HCT116 (cell line): ENCODE measurements around the gene TAL1. TPM values are rescaled to one million over a fixed set of nuclear protein-coding genes. Genes with fewer than 3 reads are reported as not detected.

Experiments used
- ATAC-seq: fragments of 200-7000 bp; cut with Tn5 transposase; 2 replicates; pipeline ENCODE4 v1.9.1; 2020; ENCODE audit warnings: mild to moderate bottlenecking, moderate library complexity
- BruUV-seq: library from RNA; stranded (reverse); fragments of 400-500 nt; replicated peaks from 2 replicates; lab custom pipeline; 2021; lab: Mats Ljungman, UMichigan
- CTCF ChIA-PET: fragments of 300-600 bp; sonication (Branson Sonifier 250); formaldehyde crosslinking; loops from one replicate; lab custom pipeline; 2021; ENCODE audit warnings: antibody characterized with exemption; lab: Charles Lee
- POLR2A ChIA-PET: fragments of 300-600, 350-600 bp; sonication (Branson Sonifier 250); formaldehyde crosslinking; loops from one replicate; lab custom pipeline; 2021; ENCODE audit warnings: antibody characterized with exemption; lab: Charles Lee
- RAD21 ChIA-PET, 2 experiments: fragments of 300-600 bp; sonication (Branson Sonifier 250); formaldehyde crosslinking; loops; one replicate each; lab custom pipeline; 2023; ENCODE audit warnings: low total read pairs in 2 of 2; ENCODE audit not compliant: uncharacterized antibody in 2 of 2, unreplicated experiment in 2 of 2, low non-redundant PET in 1 of 2; lab: Charles Lee
- DNase-seq: peaks from one replicate; pipeline ENCODE4 v3.0.0-alpha.2; 2010; ENCODE audit warnings: low read depth, low spot score
- H2AFZ ChIP-seq: fragments of 200-600 bp; shearing (Covaris generic), sonication (generic); 2 replicates; pipeline ENCODE4 v1.6.1; 2017; ENCODE audit warnings: low read depth, mixed run types, mixed read lengths, antibody characterized with exemption, low read length; ENCODE audit not compliant: poor library complexity, severe bottlenecking
- H3K27ac ChIP-seq: 2 replicates; pipeline ENCODE4 v1.5.1; 2012; ENCODE audit warnings: low read depth, low read length
- H3K27me3 ChIP-seq: fragments of 200-600 bp; sonication (generic); 2 replicates; pipeline ENCODE4 v1.6.1; 2016; ENCODE audit warnings: mixed run types, low read length, mixed read lengths; ENCODE audit not compliant: insufficient read depth
- H3K36me3 ChIP-seq, 2 experiments: fragments of 200-500 bp in 1 of 2; fragments of 200-600 bp in 1 of 2; sonication (Bioruptor generic) in 1 of 2; sonication (generic) in 1 of 2; 2 replicates each; pipeline versions ENCODE4 v1.5.1 to v1.6.1; 2014 to 2016; ENCODE audit warnings: low read length in 2 of 2, inconsistent platforms in 1 of 2, mixed read lengths in 1 of 2, mixed run types in 1 of 2; ENCODE audit not compliant: insufficient read depth in 2 of 2, control insufficient read depth in 1 of 2
- H3K4me1 ChIP-seq, 2 experiments: fragments of 200-600 bp in 1 of 2; sonication (generic) in 1 of 2; 2 replicates each; pipeline versions ENCODE4 v1.5.1 to v1.6.1; 2012 to 2017; ENCODE audit warnings: low read length in 2 of 2, inconsistent platforms in 1 of 2, mild to moderate bottlenecking in 1 of 2, mixed read lengths in 1 of 2, mixed run types in 1 of 2, moderate library complexity in 1 of 2; ENCODE audit not compliant: insufficient read depth in 2 of 2, control insufficient read depth in 1 of 2
- H3K4me2 ChIP-seq: fragments of 200-600 bp; sonication (generic); 2 replicates; pipeline ENCODE4 v1.6.1; 2017; ENCODE audit warnings: mixed run types, low read length, mixed read lengths
- H3K4me3 ChIP-seq, 2 experiments: fragments of 200-600 bp in 1 of 2; sonication (generic) in 1 of 2; replicated peaks in 1 of 2; 2 replicates each; pipeline ENCODE4 v1.5.1; 2011 to 2016; ENCODE audit warnings: low read length in 2 of 2, control low read depth in 1 of 2, low read depth in 1 of 2, mild to moderate bottlenecking in 1 of 2, mixed read lengths in 1 of 2, mixed run types in 1 of 2
- H3K79me2 ChIP-seq: fragments of 200-600 bp; sonication (generic); 2 replicates; pipeline ENCODE4 v1.6.1; 2017; ENCODE audit warnings: mild to moderate bottlenecking, mixed run types, low read length, moderate library complexity, mixed read lengths; ENCODE audit not compliant: insufficient read depth
- H3K9ac ChIP-seq: fragments of 200-600 bp; sonication (generic); 2 replicates; pipeline ENCODE4 v1.6.1; 2016; ENCODE audit warnings: low read length, mixed read lengths
- H3K9me2 ChIP-seq: fragments of 200-600 bp; sonication (generic), shearing (Covaris generic); 2 replicates; pipeline ENCODE4 v1.6.1; 2017; ENCODE audit warnings: mixed run types, mild to moderate bottlenecking, moderate library complexity; ENCODE audit not compliant: insufficient read depth
- H3K9me3 ChIP-seq, 2 experiments: fragments of 200-500 bp in 1 of 2; fragments of 200-600 bp in 1 of 2; sonication (Bioruptor generic) in 1 of 2; sonication (generic) in 1 of 2; 2 replicates each; pipeline ENCODE4 v1.6.1; 2014 to 2017; ENCODE audit warnings: low read length in 2 of 2, mixed read lengths in 2 of 2, inconsistent platforms in 1 of 2, low read depth in 1 of 2, mild to moderate bottlenecking in 1 of 2, mixed run types in 1 of 2, moderate library complexity in 1 of 2; ENCODE audit not compliant: control insufficient read depth in 1 of 2, insufficient read depth in 1 of 2
- H4K20me1 ChIP-seq: fragments of 200-600 bp; sonication (generic), shearing (Covaris generic); 2 replicates; pipeline ENCODE4 v1.6.1; 2017; ENCODE audit warnings: mixed run types, mild to moderate bottlenecking, moderate library complexity; ENCODE audit not compliant: insufficient read depth
- CBX3 ChIP-seq: IDR thresholded peaks from 2 replicates; pipeline ENCODE4 v1.6.1; 2012; ENCODE audit warnings: low read depth
- CEBPB ChIP-seq: IDR thresholded peaks from 2 replicates; pipeline ENCODE4 v1.6.1; 2012; ENCODE audit warnings: low read depth
- EGR1 ChIP-seq: IDR thresholded peaks from 2 replicates; pipeline ENCODE4 v1.6.1; 2012; ENCODE audit warnings: low read depth
- ELF1 ChIP-seq: IDR thresholded peaks from 2 replicates; pipeline ENCODE4 v1.6.1; 2012; ENCODE audit warnings: low read depth, borderline replicate concordance
- EZH2 ChIP-seq: fragments of 200-600 bp; sonication (generic); IDR thresholded peaks from 2 replicates; pipeline ENCODE4 v1.6.1; 2017; ENCODE audit warnings: antibody characterized with exemption, mixed run types
- EZH2phosphoT487 ChIP-seq: fragments of 200-600 bp; IDR thresholded peaks from 2 replicates; pipeline ENCODE4 v1.6.1; 2018; ENCODE audit warnings: antibody characterized with exemption, borderline replicate concordance
- FOSL1 ChIP-seq: IDR thresholded peaks from 2 replicates; pipeline ENCODE4 v1.6.1; 2012; ENCODE audit warnings: low read depth
- JUND ChIP-seq: IDR thresholded peaks from 2 replicates; pipeline ENCODE4 v1.6.1; 2012
- POLR2AphosphoS5 ChIP-seq: IDR thresholded peaks from 2 replicates; pipeline ENCODE4 v1.6.1; 2011; ENCODE audit warnings: mild to moderate bottlenecking, low read depth, low read length, moderate library complexity
- SIN3A ChIP-seq: IDR thresholded peaks from 2 replicates; pipeline ENCODE4 v1.6.1; 2012; ENCODE audit warnings: low read depth
- SP1 ChIP-seq: IDR thresholded peaks from 2 replicates; pipeline ENCODE4 v1.6.1; 2012; ENCODE audit warnings: low read depth
- TCF7L2 ChIP-seq: IDR thresholded peaks from 2 replicates; pipeline ENCODE4 v1.7.0; 2011; ENCODE audit warnings: borderline replicate concordance, inconsistent platforms; ENCODE audit not compliant: insufficient read depth, insufficient read length; ENCODE audit errors: extremely low read depth
- YY1 ChIP-seq: IDR thresholded peaks from 2 replicates; pipeline ENCODE4 v1.6.1; 2011; ENCODE audit warnings: low read length, low read depth, moderate library complexity, mild to moderate bottlenecking; ENCODE audit not compliant: insufficient replicate concordance; ENCODE audit errors: extremely low read depth
- ZFX ChIP-seq: fragments of 450-650 bp; IDR thresholded peaks from 2 replicates; pipeline ENCODE4 v1.6.1; 2017
- ZNF274 ChIP-seq: fragments of 200-500 bp; sonication (Bioruptor generic); IDR thresholded peaks from 2 replicates; pipeline ENCODE4 v1.6.1; 2014; ENCODE audit warnings: mild to moderate bottlenecking, low read depth, low read length, inconsistent platforms
- intact Hi-C: fragments of 100-400 bp; cut with micrococcal nuclease; formaldehyde crosslinking; loops from 2 replicates; pipeline ENCODE4 v1.10.0; 2022
- total RNA-seq: library from RNA; stranded (reverse); gene quantifications from one replicate; pipeline ENCODE4 v1.2.1, GENCODE V29; 2021; ENCODE audit not compliant: unreplicated experiment
- TF ChIP-seq, protein P1 (sequence below): IDR thresholded peaks from 2 replicates; pipeline ENCODE4 v1.6.1; 2011; ENCODE audit warnings: mild to moderate bottlenecking, low read length, moderate library complexity; ENCODE audit not compliant: insufficient replicate concordance; ENCODE audit errors: extremely low read depth
- TF ChIP-seq, protein P2 (sequence below): IDR thresholded peaks from 2 replicates; pipeline ENCODE4 v1.6.1; 2012
- TF ChIP-seq, protein P3 (sequence below): IDR thresholded peaks from 2 replicates; pipeline ENCODE4 v1.6.1; 2012
- TF ChIP-seq, protein P4 (sequence below): IDR thresholded peaks from 2 replicates; pipeline ENCODE4 v1.6.1; 2012; ENCODE audit warnings: low read depth

The TAL1 gene
- total RNA-seq, 1 experiment from 2014 or later = 0.05 TPM

DNA sequence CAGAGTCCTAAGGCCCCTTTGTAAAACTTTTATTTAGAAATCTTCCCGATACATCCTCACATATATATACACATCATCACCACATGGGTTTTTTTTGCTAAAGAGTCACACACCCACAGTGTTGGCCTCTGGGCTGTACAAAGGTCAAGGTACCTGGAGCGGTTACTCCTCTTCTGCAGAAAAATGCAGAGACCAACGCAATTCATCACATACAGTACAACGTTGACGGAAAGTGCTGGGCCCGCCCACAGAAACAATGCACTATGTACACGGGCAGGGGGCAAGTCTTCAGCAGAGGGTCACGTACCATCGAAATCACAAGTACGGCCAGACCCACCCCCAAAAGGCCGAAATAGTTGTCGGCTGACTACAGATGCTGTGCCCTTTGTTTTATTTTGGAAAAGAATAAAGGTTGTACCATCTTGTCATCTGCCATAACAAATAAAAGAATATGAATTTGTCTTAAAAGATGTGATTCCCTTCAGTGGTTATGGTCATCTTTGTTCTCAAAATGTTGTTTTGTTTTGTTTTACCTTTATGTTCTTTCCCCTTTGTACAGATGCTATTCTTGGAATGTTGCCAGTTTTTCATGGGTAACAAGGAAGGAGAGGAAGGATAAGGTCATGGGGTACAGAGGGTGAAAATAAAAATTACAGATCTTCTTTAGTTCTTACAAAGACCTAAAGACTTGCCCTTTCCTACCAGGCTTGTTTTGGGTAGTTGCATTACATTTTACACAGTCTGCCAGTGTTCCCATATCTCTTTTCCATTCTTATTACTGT, 15.6 kb downstream of the TAL1 start:
- ChIA-PET RAD21 (no interaction called here), POLR2A (no interaction called here), CTCF (no interaction called here)
- BruUV-seq = no TSS peak
- Histone ChIP-seq H4K20me1 (no peaks in the 10 kb centered on the region), H3K27me3 (no peaks in the 10 kb centered on the region), H3K4me2 (no peak overlapping the region), H3K4me1 (no peaks in the 10 kb centered on the region), H3K4me3 (no peak overlapping the region), H2AFZ (no peak overlapping the region), H3K36me3 (no peaks in the 10 kb centered on the region), H3K9me3 (no peaks in the 10 kb centered on the region), H3K27ac (no peak overlapping the region), H3K9me2 (no peaks in the 10 kb centered on the region), H3K9ac (no peak overlapping the region), H3K79me2 (no peaks in the 10 kb centered on the region)
- TF ChIP-seq CEBPB = no peak
- no peak for TF ChIP-seq ZFX
- no peak for TF ChIP-seq JUND
- TF ChIP-seq, protein P1, sequence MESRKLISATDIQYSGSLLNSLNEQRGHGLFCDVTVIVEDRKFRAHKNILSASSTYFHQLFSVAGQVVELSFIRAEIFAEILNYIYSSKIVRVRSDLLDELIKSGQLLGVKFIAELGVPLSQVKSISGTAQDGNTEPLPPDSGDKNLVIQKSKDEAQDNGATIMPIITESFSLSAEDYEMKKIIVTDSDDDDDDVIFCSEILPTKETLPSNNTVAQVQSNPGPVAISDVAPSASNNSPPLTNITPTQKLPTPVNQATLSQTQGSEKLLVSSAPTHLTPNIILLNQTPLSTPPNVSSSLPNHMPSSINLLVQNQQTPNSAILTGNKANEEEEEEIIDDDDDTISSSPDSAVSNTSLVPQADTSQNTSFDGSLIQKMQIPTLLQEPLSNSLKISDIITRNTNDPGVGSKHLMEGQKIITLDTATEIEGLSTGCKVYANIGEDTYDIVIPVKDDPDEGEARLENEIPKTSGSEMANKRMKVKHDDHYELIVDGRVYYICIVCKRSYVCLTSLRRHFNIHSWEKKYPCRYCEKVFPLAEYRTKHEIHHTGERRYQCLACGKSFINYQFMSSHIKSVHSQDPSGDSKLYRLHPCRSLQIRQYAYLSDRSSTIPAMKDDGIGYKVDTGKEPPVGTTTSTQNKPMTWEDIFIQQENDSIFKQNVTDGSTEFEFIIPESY = no peak
- no peak for TF ChIP-seq SIN3A
- no peak for TF ChIP-seq EZH2
- TF ChIP-seq TCF7L2 = no peak
- no peak for TF ChIP-seq ZNF274
- no peak for TF ChIP-seq CBX3
- TF ChIP-seq, protein P2, sequence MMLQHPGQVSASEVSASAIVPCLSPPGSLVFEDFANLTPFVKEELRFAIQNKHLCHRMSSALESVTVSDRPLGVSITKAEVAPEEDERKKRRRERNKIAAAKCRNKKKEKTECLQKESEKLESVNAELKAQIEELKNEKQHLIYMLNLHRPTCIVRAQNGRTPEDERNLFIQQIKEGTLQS = no peak
- no peak for TF ChIP-seq SP1
- TF ChIP-seq YY1 = no peak
- TF ChIP-seq POLR2AphosphoS5 = no peak
- TF ChIP-seq FOSL1 = no peak
- no peak for TF ChIP-seq ELF1
- no peak for TF ChIP-seq EGR1
- no peak for TF ChIP-seq EZH2phosphoT487
- TF ChIP-seq, protein P3, sequence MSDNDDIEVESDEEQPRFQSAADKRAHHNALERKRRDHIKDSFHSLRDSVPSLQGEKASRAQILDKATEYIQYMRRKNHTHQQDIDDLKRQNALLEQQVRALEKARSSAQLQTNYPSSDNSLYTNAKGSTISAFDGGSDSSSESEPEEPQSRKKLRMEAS = no peak
- TF ChIP-seq, protein P4, sequence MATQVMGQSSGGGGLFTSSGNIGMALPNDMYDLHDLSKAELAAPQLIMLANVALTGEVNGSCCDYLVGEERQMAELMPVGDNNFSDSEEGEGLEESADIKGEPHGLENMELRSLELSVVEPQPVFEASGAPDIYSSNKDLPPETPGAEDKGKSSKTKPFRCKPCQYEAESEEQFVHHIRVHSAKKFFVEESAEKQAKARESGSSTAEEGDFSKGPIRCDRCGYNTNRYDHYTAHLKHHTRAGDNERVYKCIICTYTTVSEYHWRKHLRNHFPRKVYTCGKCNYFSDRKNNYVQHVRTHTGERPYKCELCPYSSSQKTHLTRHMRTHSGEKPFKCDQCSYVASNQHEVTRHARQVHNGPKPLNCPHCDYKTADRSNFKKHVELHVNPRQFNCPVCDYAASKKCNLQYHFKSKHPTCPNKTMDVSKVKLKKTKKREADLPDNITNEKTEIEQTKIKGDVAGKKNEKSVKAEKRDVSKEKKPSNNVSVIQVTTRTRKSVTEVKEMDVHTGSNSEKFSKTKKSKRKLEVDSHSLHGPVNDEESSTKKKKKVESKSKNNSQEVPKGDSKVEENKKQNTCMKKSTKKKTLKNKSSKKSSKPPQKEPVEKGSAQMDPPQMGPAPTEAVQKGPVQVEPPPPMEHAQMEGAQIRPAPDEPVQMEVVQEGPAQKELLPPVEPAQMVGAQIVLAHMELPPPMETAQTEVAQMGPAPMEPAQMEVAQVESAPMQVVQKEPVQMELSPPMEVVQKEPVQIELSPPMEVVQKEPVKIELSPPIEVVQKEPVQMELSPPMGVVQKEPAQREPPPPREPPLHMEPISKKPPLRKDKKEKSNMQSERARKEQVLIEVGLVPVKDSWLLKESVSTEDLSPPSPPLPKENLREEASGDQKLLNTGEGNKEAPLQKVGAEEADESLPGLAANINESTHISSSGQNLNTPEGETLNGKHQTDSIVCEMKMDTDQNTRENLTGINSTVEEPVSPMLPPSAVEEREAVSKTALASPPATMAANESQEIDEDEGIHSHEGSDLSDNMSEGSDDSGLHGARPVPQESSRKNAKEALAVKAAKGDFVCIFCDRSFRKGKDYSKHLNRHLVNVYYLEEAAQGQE = no peak
- intact Hi-C loops = no loop called here
- DNase-seq = no peak
- ATAC-seq = no peak
